Activated CD8-positive, alpha-beta T cell treated with anti-CD3 and anti-CD28 coated beads, Interleukin-2, amount 10 ng/mL, durations not matched to agents 7 days and 5 days (primary cell): ENCODE measurements around the gene BTK. TPM values are rescaled to one million over a fixed set of nuclear protein-coding genes. Genes with fewer than 3 reads are reported as not detected.

Experiments
- ATAC-seq: fragments of 150-1000 bp; cut with Tn5 transposase; one replicate; pipeline ENCODE4 v1.10.0; 2021; ENCODE audit warnings: moderate library complexity
- CTCF ChIA-PET: fragments of 350-600 bp; sonication (Branson Sonifier 250); formaldehyde crosslinking; loops from one replicate; lab custom pipeline; 2021; ENCODE audit warnings: antibody characterized with exemption; lab: Charles Lee
- POLR2A ChIA-PET: fragments of 350-600 bp; sonication (Branson Sonifier 250); formaldehyde crosslinking; loops from one replicate; lab custom pipeline; 2021; ENCODE audit warnings: antibody characterized with exemption; lab: Charles Lee
- DNase-seq: peaks from one replicate; pipeline ENCODE4 v3.0.0-alpha.2; 2020
- H3K27ac Mint-ChIP-seq: one replicate; pipeline ENCODE4 v1.8.0; 2021; ENCODE audit warnings: mild to moderate bottlenecking, mixed read lengths
- H3K27me3 Mint-ChIP-seq: one replicate; pipeline ENCODE4 v1.8.0; 2021; ENCODE audit warnings: low read depth, mixed read lengths
- H3K36me3 Mint-ChIP-seq: one replicate; pipeline ENCODE4 v1.8.0; 2021; ENCODE audit warnings: low read depth, mixed read lengths
- H3K4me1 Mint-ChIP-seq: one replicate; pipeline ENCODE4 v1.8.0; 2021; ENCODE audit warnings: low read depth, mixed read lengths
- H3K4me3 Mint-ChIP-seq: one replicate; pipeline ENCODE4 v1.8.0; 2021; ENCODE audit warnings: mild to moderate bottlenecking, mixed read lengths
- H3K9me3 Mint-ChIP-seq: one replicate; pipeline ENCODE4 v1.8.0; 2022; ENCODE audit warnings: mixed read lengths; ENCODE audit not compliant: insufficient read depth
- total RNA-seq, 2 experiments: library from RNA; stranded (reverse); gene quantifications; one replicate each; pipeline ENCODE4 v1.2.3, GENCODE V29; 2021

The BTK gene
- total RNA-seq, 2 experiments from 2014 or later, result 0.23 TPM; not detected in 1

GRCh38 chrX:101303790-101304189, 82.2 kb downstream of the BTK start:
- Mint-ChIP-seq H3K36me3 (no peaks in the 10 kb centered on the region), H3K4me1 (no peaks in the 10 kb centered on the region), H3K4me3 (no peak overlapping the region), H3K27me3 (no peaks in the 10 kb centered on the region), H3K9me3 (no peaks in the 10 kb centered on the region), H3K27ac (no peak overlapping the region)
- ATAC-seq (no peak), DNase-seq (no peak)
- ChIA-PET CTCF (no interaction called here), POLR2A (no interaction called here)

Other genes starting within 250 kb of the BTK start
- under 1 TPM; 0.91 to 0.97 TPM for gene DRP2, start 166.4 kb downstream of the BTK start, total RNA-seq
- gene TAF7L, start 94.9 kb downstream of the BTK start, total RNA-seq, result under 1 TPM in 1 of 2 experiments, not detected in 1; 0.13 TPM
- gene TIMM8A, start 37.4 kb downstream of the BTK start, total RNA-seq, result 10 to 100 TPM; 15.9 to 17.1 TPM
- 100 to 1,000 TPM; 220 to 270 TPM for gene RPL36A, start 4.8 kb upstream of the BTK start, total RNA-seq
- 10 to 100 TPM; 34.7 to 38.4 TPM for gene GLA, start 21.7 kb upstream of the BTK start, total RNA-seq
- gene HNRNPH2, start 22.0 kb upstream of the BTK start, total RNA-seq, result 10 to 100 TPM; 41.6 to 44.1 TPM
- gene ARMCX4, start 99.3 kb upstream of the BTK start, total RNA-seq, result 1 to 10 TPM; 1.2 to 1.5 TPM
- gene ARMCX1, start 164.4 kb upstream of the BTK start, total RNA-seq, result under 1 TPM in 1 of 2 experiments, not detected in 1; 0.18 TPM
- 10 to 100 TPM; 37.9 to 38.4 TPM for gene ARMCX6, start 231.8 kb upstream of the BTK start, total RNA-seq
- 10 to 100 TPM; 18.4 to 21.6 TPM for gene ARMCX3, start 237.0 kb upstream of the BTK start, total RNA-seq